Left ventricle myocardium inferior (tissue), 1 donor: ENCODE results near the gene TCF15. TPM values are rescaled to one million over a fixed set of nuclear protein-coding genes. Genes with fewer than 3 reads are reported as not detected.

Experiments used
- DNase-seq: peaks from one replicate; pipeline ENCODE4 v3.0.0-alpha.2; 2020
- H3K27ac ChIP-seq: fragments of 200-600 bp; replicated peaks from 2 replicates; pipeline ENCODE4 v1.8.0; 2021
- H3K27me3 ChIP-seq: fragments of 200-600 bp; 2 replicates; pipeline ENCODE4 v1.8.0; 2021; ENCODE audit warnings: low read depth
- H3K36me3 ChIP-seq: fragments of 200-600 bp; 2 replicates; pipeline ENCODE4 v1.8.0; 2021
- H3K4me1 ChIP-seq: fragments of 200-600 bp; 2 replicates; pipeline ENCODE4 v1.8.0; 2021
- H3K4me3 ChIP-seq: fragments of 200-600 bp; 2 replicates; pipeline ENCODE4 v1.8.0; 2021; ENCODE audit warnings: mild to moderate bottlenecking, moderate library complexity
- H3K9me3 ChIP-seq: fragments of 200-600 bp; replicated peaks from 2 replicates; pipeline ENCODE4 v1.8.0; 2021
- intact Hi-C: fragments of 100-400 bp; cut with micrococcal nuclease; formaldehyde crosslinking; loops from one replicate; pipeline ENCODE4 v1.11.0; 2022
- total RNA-seq: library from RNA; stranded (reverse); fragmentation: NEBNext Ultra II Directional; extraction: Animal tissue kit (Norgen Biotek cat#: 25700); gene quantifications from one replicate; pipeline ENCODE4 v1.2.1, GENCODE V29; 2021
- TF ChIP-seq, protein P1 (sequence below): fragments of 200-600 bp; IDR thresholded peaks from 2 replicates; pipeline ENCODE4 v1.8.0; 2021; ENCODE audit warnings: antibody characterized with exemption, mild to moderate bottlenecking, borderline replicate concordance
- donor health status: DM: no; HTN: yes; CAD: no; lungs with severe emphysema.

The TCF15 gene
- total RNA-seq, 1 donor from 2014 or later: 11.1 TPM

DNA sequence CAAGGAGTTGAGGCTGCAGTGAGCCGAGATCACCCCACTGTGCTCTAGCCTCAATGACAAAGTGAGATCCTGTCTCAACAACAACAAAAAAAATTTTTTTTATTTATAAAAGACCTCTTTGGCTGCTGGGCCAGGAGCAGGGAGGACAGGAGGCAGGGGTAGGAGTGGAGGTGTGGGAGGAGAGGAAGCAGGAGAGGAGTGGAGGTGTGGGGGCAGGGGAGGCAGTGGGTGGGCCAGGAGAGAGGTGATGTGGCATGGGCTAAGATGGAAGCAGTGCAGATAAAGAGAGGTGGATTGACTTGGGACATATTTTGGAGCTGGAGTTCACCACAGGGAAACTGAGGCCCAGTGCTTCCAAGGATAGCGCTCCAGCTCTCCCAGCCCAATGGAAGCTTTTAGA lies 53.1 kb downstream of the TCF15 start:
- DNase-seq: no peak
- no peaks in the 10 kb centered on the region for H3K9me3 ChIP-seq
- H3K27ac ChIP-seq: no peak overlapping the region
- H3K27me3 ChIP-seq: peaks cover 8% of the 10 kb centered on the region
- no peaks in the 10 kb centered on the region for H3K36me3 ChIP-seq
- H3K4me1 ChIP-seq: peaks cover 23% of the 10 kb centered on the region
- H3K4me3 ChIP-seq: no peak overlapping the region
- TF ChIP-seq, protein P1, sequence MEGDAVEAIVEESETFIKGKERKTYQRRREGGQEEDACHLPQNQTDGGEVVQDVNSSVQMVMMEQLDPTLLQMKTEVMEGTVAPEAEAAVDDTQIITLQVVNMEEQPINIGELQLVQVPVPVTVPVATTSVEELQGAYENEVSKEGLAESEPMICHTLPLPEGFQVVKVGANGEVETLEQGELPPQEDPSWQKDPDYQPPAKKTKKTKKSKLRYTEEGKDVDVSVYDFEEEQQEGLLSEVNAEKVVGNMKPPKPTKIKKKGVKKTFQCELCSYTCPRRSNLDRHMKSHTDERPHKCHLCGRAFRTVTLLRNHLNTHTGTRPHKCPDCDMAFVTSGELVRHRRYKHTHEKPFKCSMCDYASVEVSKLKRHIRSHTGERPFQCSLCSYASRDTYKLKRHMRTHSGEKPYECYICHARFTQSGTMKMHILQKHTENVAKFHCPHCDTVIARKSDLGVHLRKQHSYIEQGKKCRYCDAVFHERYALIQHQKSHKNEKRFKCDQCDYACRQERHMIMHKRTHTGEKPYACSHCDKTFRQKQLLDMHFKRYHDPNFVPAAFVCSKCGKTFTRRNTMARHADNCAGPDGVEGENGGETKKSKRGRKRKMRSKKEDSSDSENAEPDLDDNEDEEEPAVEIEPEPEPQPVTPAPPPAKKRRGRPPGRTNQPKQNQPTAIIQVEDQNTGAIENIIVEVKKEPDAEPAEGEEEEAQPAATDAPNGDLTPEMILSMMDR: no peak
- intact Hi-C loops: no loop called here

DNA sequence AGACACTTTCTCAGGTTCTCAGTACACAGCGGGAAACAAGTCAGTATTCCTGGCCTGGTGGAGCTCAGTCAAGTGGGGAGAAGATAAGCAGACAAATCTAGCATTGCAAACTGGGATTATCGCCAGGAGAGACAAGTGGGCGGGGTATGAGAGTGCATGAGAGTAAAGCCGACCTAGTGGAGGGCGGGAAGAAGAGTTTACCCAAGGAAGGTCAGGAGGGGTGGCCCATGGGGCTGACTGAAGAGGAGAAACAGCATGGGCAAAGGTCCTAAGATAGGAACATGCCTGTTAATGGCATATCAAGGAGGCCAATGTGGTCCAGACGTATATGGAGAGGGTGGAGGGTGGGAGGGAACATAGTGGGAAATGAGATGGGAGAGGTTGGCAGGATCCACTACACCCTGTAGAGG lies 54.1 kb downstream of the TCF15 start:
- Histone ChIP-seq H3K4me3 (no peak overlapping the region), H3K27ac (no peak overlapping the region), H3K9me3 (no peaks in the 10 kb centered on the region), H3K4me1 (peaks cover 14% of the 10 kb centered on the region), H3K27me3 (peaks cover 10% of the 10 kb centered on the region), H3K36me3 (no peaks in the 10 kb centered on the region)
- intact Hi-C loops: no loop called here
- DNase-seq: peak; percentile 29
- TF ChIP-seq, protein P1: no peak

Other genes with a start within 250 kb of the TCF15 start
- 0.69 TPM for gene TRIB3, start 229.5 kb downstream of the TCF15 start, total RNA-seq
- 49.7 TPM for gene RBCK1, start 202.0 kb downstream of the TCF15 start, total RNA-seq
- gene TBC1D20, start 147.8 kb downstream of the TCF15 start, total RNA-seq: 23.0 TPM
- 122 TPM for gene CSNK2A1, start 66.5 kb downstream of the TCF15 start, total RNA-seq
- 55.3 TPM for gene SRXN1, start 42.9 kb upstream of the TCF15 start, total RNA-seq
- gene SCRT2, start 65.5 kb upstream of the TCF15 start, total RNA-seq: not detected
- gene SLC52A3, start 158.2 kb upstream of the TCF15 start, total RNA-seq: 2.3 TPM
- 2.0 TPM for gene FAM110A, start 223.4 kb upstream of the TCF15 start, total RNA-seq